ENCODE results near the gene C14orf119. TPM values are rescaled to one million over a fixed set of nuclear protein-coding genes. Genes with fewer than 3 reads are reported as not detected.
A peak's percentile ranks its signal among the peaks of the same experiment; 100 is the strongest.

Gene C14orf119
- total and polyA plus RNA-seq, 9 donors, result 13.8 to 55.6 (median 41.5) TPM

- WGBS, 3 donors, result 62 to 73% (median 71%) methylated on average over 2 of the region's 2 CpGs
- H3K27me3 ChIP-seq, result no peaks in the 10 kb centered on the region
- H3K9me3 ChIP-seq, result no peaks in the 10 kb centered on the region
- TF ChIP-seq POLR2A (IDR thresholded peaks at IDR 0.05) (no peak), EP300 (IDR thresholded peaks at IDR 0.05) (no peak), CTCF (IDR thresholded peaks at IDR 0.05) (no peak)
- no peak overlapping the region for H3K27ac ChIP-seq
- no peaks in the 10 kb centered on the region for H3K36me3 ChIP-seq
- intact Hi-C loops (cut with DNase I), result no loop called here
- peak overlapping the region; percentile 97 for H3K4me3 ChIP-seq
- no peak for DNase-seq
- H3K4me1 ChIP-seq (ENCODE audit: insufficient read depth), result peaks cover 7% of the 10 kb centered on the region
Measured at GRCh38 chr14:23093526-23093925, 1.8 kb upstream of the C14orf119 start.

- Histone ChIP-seq H3K27me3 (no peaks in the 10 kb centered on the region), H3K27ac (peak overlapping the region; percentile 92 to 94), H3K9me3 (no peaks in the 10 kb centered on the region), H3K4me3 (peak overlapping the region; percentile 97), H3K36me3 (no peaks in the 10 kb centered on the region), H3K4me1 (ENCODE audit: insufficient read depth) (peaks cover 7% of the 10 kb centered on the region)
- 1 to 2% (median 1%) methylated on average over 14 of the region's 14 CpGs for WGBS, 3 donors
- intact Hi-C loops (cut with DNase I), result no loop called here
- no peak for DNase-seq
- TF ChIP-seq EP300 (IDR thresholded peaks at IDR 0.05) (no peak), POLR2A (IDR thresholded peaks at IDR 0.05) (no peak), CTCF (IDR thresholded peaks at IDR 0.05) (no peak)
Measured at GRCh38 chr14:23093991-23094665, 1.2 kb upstream of the C14orf119 start.

DNA sequence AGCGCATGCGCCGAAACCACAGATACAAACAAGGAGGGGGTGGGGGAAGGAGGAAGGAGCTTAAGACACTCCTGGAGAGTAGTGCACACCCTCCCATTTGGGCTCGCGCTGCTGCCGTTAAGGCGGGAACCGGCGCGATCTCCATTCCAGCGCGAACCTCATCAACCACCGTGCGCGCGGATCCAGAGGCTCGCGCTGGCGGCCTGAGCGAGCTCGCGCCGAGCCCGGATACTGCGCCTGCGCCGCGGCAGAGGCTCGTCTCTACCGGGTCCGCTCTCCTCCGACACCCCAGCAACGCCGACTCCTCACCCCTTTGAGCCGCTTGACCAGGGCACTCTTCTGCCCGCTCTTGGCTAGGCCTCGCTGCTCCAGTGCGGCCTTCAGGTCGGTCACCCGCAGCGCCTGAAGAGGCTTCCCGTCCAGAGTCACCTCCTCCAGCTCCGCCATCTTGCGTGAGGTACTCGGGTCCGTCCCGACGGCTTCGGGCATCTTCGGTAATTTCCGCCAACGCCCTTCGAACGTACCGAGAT is 574 bp upstream of the C14orf119 start, which contains the start of gene ACIN1:
Gene ACIN1 (minus strand): TSS at position 471 of the 530 bp plus-strand sequence. CDS start 24 bp downstream, at position 447.
- H3K27ac ChIP-seq, result peak within 1 kb of the TSS; percentile 92 to 94
- no peaks in the 10 kb centered on the region for H3K9me3 ChIP-seq
- intact Hi-C loops (cut with DNase I), result no loop called here
- peak in 3 of 5 donors; percentile 78 to 100 (median 81) for DNase-seq
- no peaks in the 10 kb centered on the region for H3K27me3 ChIP-seq
- 0 to 1% (median 0%) methylated on average over 52 to 55 of the region's 55 CpGs for WGBS, 3 donors
- H3K4me1 ChIP-seq (ENCODE audit: insufficient read depth), result peaks cover 7% of the 10 kb centered on the region
- H3K36me3 ChIP-seq, result no peaks in the 10 kb centered on the region
- no peak for TF ChIP-seq CTCF (IDR thresholded peaks at IDR 0.05)
- no peak for TF ChIP-seq EP300 (IDR thresholded peaks at IDR 0.05)
- peak; percentile 94 for TF ChIP-seq POLR2A (IDR thresholded peaks at IDR 0.05)
- H3K4me3 ChIP-seq, result peak within 1 kb of the TSS; percentile 97

- TF ChIP-seq EP300 (IDR thresholded peaks at IDR 0.05) (no peak), POLR2A (IDR thresholded peaks at IDR 0.05) (no peak), CTCF (IDR thresholded peaks at IDR 0.05) (no peak)
- Histone ChIP-seq H3K4me1 (ENCODE audit: insufficient read depth) (peaks cover 7% of the 10 kb centered on the region), H3K27me3 (no peaks in the 10 kb centered on the region), H3K9me3 (no peaks in the 10 kb centered on the region), H3K36me3 (no peaks in the 10 kb centered on the region), H3K4me3 (no peak overlapping the region), H3K27ac (no peak overlapping the region)
- 89 to 95% (median 93%) methylated on average over 7 of the region's 7 CpGs for WGBS, 3 donors
- no peak for DNase-seq
- intact Hi-C loops (cut with DNase I), result no loop called here
Measured at GRCh38 chr14:23097786-23098185, 2.5 kb downstream of the C14orf119 start.

Data from ovary (tissue), 9 donors.